BE2C (cell line): Measurements from ENCODE around the gene GUCA1A.

Experiments used
- DNase-seq: peaks from one replicate; pipeline ENCODE4 v3.0.0-alpha.2; 2020
- H3K27me3 ChIP-seq: fragments of 250-450 bp; sonication (Bioruptor Pico); 2 replicates; pipeline ENCODE4 v1.5.1; 2020; ENCODE audit warnings: mild to moderate bottlenecking
- H3K36me3 ChIP-seq: fragments of 250-450 bp; sonication (Bioruptor Pico); 2 replicates; pipeline ENCODE4 v1.5.1; 2020; ENCODE audit warnings: mild to moderate bottlenecking
- H3K4me1 ChIP-seq: fragments of 250-450 bp; sonication (Bioruptor Pico); 2 replicates; pipeline ENCODE4 v1.5.1; 2020
- H3K4me3 ChIP-seq: 2 replicates; pipeline ENCODE4 v1.5.1; 2011; ENCODE audit warnings: low read depth, low read length
- H3K9me3 ChIP-seq: fragments of 250-450 bp; sonication (Bioruptor Pico); 2 replicates; pipeline ENCODE4 v1.5.1; 2020
- TF ChIP-seq, protein P1 (sequence below): IDR thresholded peaks from 2 replicates; pipeline ENCODE4 v1.5.1; 2012; ENCODE audit warnings: mild to moderate bottlenecking, low read depth, low read length

GUCA1A gene

DNA sequence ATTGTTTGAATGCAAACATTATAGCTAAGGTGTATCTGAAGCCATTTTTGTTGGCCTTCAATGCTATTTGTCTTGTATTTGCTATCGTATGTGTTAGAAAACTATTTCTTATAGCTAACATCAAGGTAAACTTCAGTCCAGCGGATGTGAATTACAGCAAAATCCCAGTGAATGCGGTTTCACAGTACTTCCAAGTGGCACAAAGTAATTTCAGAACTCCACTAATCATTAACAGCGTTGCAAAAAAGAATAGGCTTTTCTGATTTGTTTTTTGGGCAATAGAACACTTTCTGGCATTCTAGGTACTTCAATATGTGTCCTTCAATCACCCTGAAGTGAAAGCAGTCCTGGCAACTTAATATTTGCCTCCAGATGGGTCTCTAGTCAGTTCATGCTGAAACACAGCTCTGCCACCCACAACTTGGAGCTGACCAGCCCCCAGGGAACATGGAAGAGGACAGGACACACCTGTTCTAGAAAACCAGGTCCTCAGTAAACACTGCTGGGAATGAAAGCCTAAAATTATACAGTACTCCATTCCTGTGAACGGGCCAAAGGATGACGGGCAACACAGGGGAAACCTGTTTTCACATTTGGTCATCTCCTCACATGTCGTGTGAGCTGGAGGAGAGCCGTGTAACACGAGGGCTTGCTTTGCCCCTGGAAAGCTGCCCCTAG lies 54.1 kb downstream of the GUCA1A start:
- TF ChIP-seq, protein P1, sequence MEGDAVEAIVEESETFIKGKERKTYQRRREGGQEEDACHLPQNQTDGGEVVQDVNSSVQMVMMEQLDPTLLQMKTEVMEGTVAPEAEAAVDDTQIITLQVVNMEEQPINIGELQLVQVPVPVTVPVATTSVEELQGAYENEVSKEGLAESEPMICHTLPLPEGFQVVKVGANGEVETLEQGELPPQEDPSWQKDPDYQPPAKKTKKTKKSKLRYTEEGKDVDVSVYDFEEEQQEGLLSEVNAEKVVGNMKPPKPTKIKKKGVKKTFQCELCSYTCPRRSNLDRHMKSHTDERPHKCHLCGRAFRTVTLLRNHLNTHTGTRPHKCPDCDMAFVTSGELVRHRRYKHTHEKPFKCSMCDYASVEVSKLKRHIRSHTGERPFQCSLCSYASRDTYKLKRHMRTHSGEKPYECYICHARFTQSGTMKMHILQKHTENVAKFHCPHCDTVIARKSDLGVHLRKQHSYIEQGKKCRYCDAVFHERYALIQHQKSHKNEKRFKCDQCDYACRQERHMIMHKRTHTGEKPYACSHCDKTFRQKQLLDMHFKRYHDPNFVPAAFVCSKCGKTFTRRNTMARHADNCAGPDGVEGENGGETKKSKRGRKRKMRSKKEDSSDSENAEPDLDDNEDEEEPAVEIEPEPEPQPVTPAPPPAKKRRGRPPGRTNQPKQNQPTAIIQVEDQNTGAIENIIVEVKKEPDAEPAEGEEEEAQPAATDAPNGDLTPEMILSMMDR, result no peak
- no peak for DNase-seq
- H3K9me3 ChIP-seq, result no peaks in the 10 kb centered on the region
- H3K4me1 ChIP-seq, result peaks cover 5% of the 10 kb centered on the region
- no peaks in the 10 kb centered on the region for H3K27me3 ChIP-seq
- no peaks in the 10 kb centered on the region; the same call in 1 of the 2 replicates for H3K36me3 ChIP-seq
- H3K4me3 ChIP-seq, result no peak overlapping the region

GRCh38 chr6:42228305-42228704 lies 55.1 kb downstream of the GUCA1A start:
- TF ChIP-seq, protein P1, result no peak
- peaks cover 5% of the 10 kb centered on the region for H3K4me1 ChIP-seq
- no peak for DNase-seq
- H3K27me3 ChIP-seq, result no peaks in the 10 kb centered on the region
- no peaks in the 10 kb centered on the region for H3K9me3 ChIP-seq
- no peak overlapping the region for H3K4me3 ChIP-seq
- H3K36me3 ChIP-seq, result no peaks in the 10 kb centered on the region; the same call in 1 of the 2 replicates
